GM13977 (cell line): Measurements from ENCODE around the gene KCND2.

Source experiments
- DNase-seq: peaks from one replicate; pipeline ENCODE4 v3.0.0; 2012; ENCODE audit warnings: low spot score
- CTCF ChIP-seq: IDR thresholded peaks from 2 replicates; pipeline ENCODE4 v1.5.1; 2012; ENCODE audit warnings: mild to moderate bottlenecking, control low read depth; ENCODE audit not compliant: insufficient read depth; ENCODE audit errors: extremely low read depth, missing control alignments
- in situ Hi-C: fragments of 300-500 bp; cut with MboI; formaldehyde crosslinking; loops from one replicate; pipeline ENCODE4 v1.12.0; 2022; ENCODE audit warnings: low sequenced_read_pairs, low pct_unique_long_range_greater_than_20kb, mixed read lengths, inconsistent platforms; ENCODE audit not compliant: unreplicated experiment

The KCND2 gene

GRCh38 chr7:120617275-120617674 lies 344.3 kb downstream of the KCND2 start:
- no peak for DNase-seq
- TF ChIP-seq CTCF: no peak
- in situ Hi-C loops: no loop called here

GRCh38 chr7:120628251-120628650 lies 355.3 kb downstream of the KCND2 start:
- in situ Hi-C loops: no loop called here
- no peak for TF ChIP-seq CTCF

DNA sequence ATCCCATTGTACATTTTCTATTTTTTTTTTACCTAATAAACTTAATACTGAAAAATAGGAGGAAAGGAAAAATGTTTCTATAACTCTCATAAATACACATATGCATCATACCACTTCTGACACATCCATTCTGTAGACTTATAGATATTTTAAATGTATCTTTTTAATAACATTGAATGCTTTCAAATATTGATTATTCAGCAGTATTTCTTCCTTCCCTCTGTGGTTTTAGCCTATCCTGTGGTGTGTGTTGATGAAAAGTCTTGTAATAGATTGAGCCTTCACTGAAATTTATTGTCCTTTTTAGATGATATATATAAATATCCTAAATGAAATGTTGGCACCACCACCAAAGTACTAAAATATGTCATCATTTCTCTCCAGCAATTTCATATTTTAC lies 366.9 kb downstream of the KCND2 start:
- in situ Hi-C loops: no loop called here
- DNase-seq: no peak
- no peak for TF ChIP-seq CTCF

More at GRCh38 chr7:120628251-120628650, 355.3 kb downstream of the KCND2 start:
- DNase-seq: no peak

DNA sequence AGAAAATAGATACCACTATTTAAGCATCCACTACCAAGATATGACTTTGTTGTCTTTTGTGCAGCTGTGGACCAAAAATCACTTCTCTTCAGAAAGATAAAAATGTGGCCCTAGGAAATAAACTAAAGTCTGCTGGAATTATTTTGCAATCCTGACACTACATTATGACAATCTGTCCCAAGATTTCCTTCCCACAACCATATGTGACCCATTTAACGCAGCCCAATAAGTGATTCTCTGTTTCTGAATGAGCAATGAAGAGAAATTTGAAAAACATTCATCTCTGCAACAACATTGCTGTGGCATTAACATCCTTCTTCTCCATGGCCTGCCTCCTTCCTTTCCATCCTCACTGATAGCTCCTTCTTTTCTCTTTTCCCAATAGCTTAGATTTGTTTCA lies 373.0 kb downstream of the KCND2 start:
- DNase-seq: no peak
- in situ Hi-C loops: no loop called here
- no peak for TF ChIP-seq CTCF

GRCh38 chr7:120654241-120654640 lies 381.3 kb downstream of the KCND2 start:
- in situ Hi-C loops: no loop called here
- DNase-seq: no peak
- TF ChIP-seq CTCF: no peak

DNA sequence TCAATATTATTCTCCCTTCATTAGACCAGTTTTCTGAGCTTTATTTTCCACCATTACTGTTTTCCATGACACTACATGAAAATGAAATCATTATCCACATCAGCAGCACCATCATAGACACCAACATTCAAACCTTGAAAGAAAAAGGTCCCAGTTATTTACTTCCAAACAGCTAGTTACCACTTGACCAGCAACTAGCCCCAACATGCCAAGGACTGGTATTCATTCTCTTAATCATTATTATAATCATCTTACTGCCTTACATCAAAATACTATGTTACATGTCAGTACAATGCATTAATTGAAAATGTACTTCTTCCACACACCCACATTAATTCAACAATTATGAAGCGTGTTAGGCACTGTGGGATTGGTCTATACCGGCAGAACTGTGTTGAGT lies 385.5 kb downstream of the KCND2 start:
- DNase-seq: no peak
- TF ChIP-seq CTCF: no peak
- in situ Hi-C loops: no loop called here

GRCh38 chr7:120662291-120662690 lies 389.3 kb downstream of the KCND2 start:
- TF ChIP-seq CTCF: no peak
- no peak for DNase-seq
- in situ Hi-C loops: no loop called here
